NCI-H2081 treated with DMSO at 0.1 percent for 48 hours (cell line): ENCODE measurements around the gene RASSF1.

ENCODE experiments used
- DNase-seq: peaks from one replicate; lab custom pipeline; 2025; lab: John Stamatoyannopoulos, UW

The RASSF1 gene, protein sequence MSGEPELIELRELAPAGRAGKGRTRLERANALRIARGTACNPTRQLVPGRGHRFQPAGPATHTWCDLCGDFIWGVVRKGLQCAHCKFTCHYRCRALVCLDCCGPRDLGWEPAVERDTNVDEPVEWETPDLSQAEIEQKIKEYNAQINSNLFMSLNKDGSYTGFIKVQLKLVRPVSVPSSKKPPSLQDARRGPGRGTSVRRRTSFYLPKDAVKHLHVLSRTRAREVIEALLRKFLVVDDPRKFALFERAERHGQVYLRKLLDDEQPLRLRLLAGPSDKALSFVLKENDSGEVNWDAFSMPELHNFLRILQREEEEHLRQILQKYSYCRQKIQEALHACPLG

GRCh38 chr3:50340448-50341329 lies at the start of gene RASSF1:
TSS of gene RASSF1 (minus strand) at chr3:50340836. CDS start at chr3:50340805, 31 bp downstream.
- DNase-seq: no peak

- no peak for DNase-seq
Observed at GRCh38 chr3:50389414-50389767, 48.8 kb upstream of the RASSF1 start.

GRCh38 chr3:50388720-50389413 lies 48.2 kb upstream of the RASSF1 start:
- DNase-seq: no peak

DNA sequence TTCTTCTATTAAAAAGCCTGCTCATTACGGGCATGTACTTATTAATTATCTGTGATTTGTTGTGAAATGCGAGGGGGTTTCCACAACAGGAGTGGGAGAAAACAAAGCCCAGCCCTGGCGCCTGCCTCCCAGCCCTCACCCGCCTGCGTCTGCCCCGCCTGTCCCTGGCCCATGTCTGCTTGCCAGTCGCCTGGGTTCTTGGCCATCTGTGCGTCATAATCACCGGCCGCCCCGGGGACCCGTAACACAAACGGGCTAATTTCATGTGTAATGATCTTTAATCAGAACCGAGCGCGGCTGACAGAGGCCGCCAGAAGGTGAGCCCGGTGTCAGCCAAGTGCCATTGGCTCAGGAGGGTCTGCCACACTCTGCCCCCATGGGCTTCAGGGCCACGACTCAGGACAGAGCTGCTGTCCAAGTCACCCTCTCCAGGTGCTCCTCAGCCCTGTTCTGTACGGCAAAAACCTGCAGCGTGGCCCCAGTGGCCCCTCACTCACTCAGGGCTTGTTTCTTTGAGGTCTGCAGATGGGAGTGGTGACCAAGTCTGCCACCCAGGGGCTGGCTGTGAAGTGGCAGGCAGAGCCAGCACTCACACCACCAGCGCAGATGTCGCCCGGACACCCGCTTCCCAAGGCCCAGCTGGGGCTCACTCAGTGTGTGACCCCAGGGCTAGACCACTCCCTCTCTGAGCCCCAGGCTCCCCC lies 47.5 kb upstream of the RASSF1 start:
- no peak for DNase-seq

GRCh38 chr3:50385754-50386153 lies 45.1 kb upstream of the RASSF1 start:
- no peak for DNase-seq

DNA sequence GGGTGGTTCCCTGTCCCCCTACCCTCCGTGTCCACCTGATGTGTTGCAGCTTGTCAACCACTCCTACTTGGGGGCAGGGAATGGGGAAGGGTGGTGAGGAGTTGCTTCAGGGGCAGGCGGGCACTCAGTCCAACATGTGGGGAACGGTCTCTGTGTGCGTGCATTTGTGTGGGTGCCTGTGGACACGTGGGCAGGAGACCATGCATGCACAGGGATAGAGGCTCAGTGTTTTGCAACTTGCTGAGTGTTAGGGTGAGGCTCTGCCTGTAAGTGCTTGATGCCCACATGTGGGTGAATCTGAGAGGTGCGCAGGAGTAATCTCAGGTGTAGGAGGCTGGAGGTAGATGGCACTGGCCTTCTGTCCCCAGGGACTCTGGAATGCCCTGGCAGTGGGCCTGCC lies 43.1 kb upstream of the RASSF1 start:
- no peak for DNase-seq

DNA sequence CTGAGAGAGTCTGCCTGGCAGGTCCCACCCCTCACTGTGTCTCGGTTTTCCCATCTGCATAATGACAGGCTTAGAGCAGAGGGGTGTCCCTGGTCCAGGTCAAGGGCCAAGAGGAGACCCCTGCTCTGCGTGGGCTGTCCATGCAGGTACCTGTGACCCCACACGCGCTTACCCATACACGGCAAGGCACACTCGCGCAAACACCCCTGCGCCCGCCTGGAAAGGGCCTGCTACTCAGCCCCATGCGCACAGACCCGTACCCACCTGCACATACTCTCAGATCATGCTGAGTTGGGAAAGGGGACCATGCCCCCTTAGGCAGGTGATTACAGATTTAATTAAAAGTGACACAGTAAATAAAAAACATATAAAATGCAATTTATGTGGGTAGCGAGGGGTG lies 42.1 kb upstream of the RASSF1 start:
- DNase-seq: no peak

- DNase-seq: no peak
Observed at GRCh38 chr3:50381383-50381782, 40.7 kb upstream of the RASSF1 start.

DNA sequence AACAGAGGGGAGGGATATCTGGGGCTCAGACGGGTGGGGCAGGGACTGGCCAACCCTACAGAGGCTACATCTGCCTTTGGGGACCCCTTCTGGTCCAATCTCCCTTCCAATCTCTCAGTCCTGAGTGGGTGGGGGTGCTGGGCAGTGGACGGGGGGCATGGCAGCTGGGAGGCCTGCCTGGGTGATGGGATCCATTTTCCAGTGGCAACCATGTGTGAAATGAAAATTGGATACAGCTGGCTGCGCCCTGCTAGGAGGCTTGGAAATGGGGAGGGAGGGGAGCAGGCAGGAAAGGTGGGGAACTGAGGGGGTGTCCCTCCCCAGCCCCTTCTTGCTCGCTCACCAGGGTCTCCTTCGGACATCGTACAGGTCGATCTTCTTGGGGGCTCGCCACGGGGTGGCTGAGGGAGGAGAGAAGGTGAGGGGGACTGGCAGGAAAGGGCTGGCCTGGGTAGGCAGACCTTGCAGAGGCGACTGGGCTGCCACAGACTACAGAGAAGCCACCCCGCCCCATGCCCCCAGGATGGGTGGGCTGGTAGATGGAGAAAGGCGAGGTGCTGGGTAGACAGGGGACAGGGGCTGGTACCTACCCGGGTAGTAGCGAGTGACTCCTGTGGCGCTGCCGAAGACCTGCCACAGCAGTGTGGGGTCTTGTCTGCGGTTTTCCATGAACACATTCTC lies 39.9 kb upstream of the RASSF1 start:
- no peak for DNase-seq

GRCh38 chr3:50378757-50379156 lies 38.1 kb upstream of the RASSF1 start:
- DNase-seq: no peak

DNA sequence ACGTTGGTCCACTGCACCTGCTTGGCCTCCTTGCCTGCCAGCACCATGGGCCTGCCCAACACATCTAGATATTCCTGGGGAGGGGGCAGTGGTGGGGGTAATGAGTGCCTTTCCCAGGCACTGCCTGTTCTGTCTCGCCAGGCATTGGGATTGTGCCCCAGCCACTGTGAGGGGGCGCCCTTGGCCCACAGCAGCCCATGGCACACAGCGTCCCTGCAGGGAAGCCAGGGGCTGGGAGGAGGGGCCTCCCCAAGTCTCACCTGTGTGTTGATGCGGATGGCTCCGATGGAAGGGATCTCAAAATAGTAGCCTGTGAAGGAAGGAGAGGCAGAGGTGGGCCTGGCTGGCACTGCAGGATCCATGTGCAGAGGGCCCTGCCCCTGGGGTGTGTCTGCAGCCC lies 37.4 kb upstream of the RASSF1 start:
- no peak for DNase-seq

- no peak for DNase-seq
Observed at GRCh38 chr3:50375258-50375931, 34.8 kb upstream of the RASSF1 start.

DNA sequence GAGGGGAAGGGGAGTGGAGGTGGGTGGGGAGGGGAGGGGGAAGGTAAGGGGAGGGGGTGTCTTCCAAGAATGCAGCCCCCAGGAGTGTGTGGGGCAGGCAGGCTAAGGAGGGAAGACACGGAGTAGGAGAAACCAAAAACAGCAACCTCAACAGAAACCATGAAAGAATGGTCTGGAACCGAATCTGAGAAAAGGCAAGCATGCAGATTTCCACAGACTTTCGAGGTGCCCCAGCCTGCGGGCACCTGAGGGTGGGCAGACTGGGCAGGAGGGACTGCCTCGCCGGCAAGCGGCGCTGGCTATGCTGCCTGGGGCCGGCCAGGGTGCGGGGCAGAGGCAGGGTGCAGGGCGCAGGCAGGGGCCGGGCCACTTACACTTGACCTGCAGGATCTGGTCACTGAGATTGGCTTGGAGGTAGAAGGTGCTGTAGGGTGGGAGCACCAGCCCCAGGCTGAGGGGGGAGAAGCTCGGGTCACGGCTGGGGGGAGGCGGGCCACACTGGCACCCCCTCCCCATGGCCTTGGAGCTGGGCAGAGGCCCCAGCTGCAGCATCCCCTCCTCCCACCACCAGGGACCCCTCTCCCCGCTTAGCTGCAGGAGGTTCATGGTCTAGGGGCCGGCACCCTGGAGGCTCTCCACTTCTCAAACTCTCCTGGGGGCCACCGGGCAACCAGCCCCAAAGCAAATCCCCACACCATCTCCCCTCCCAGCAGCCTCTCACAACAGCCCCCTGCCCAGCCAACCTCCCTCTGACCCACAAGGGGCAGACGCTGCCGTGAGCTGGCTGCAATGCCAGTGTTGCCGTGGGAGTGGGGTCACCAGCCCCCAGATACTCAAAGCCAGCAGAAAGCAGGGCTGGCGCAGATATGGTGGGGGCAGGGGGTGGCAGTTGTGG lies 34.0 kb upstream of the RASSF1 start:
- no peak for DNase-seq

- DNase-seq: no peak
Observed at GRCh38 chr3:50373146-50374051, 32.8 kb upstream of the RASSF1 start.

- DNase-seq: no peak
Observed at GRCh38 chr3:50372349-50372748, 31.7 kb upstream of the RASSF1 start.

GRCh38 chr3:50371133-50371685 lies 30.6 kb upstream of the RASSF1 start:
- DNase-seq: no peak

GRCh38 chr3:50370594-50370993 lies 30.0 kb upstream of the RASSF1 start:
- DNase-seq: no peak

DNA sequence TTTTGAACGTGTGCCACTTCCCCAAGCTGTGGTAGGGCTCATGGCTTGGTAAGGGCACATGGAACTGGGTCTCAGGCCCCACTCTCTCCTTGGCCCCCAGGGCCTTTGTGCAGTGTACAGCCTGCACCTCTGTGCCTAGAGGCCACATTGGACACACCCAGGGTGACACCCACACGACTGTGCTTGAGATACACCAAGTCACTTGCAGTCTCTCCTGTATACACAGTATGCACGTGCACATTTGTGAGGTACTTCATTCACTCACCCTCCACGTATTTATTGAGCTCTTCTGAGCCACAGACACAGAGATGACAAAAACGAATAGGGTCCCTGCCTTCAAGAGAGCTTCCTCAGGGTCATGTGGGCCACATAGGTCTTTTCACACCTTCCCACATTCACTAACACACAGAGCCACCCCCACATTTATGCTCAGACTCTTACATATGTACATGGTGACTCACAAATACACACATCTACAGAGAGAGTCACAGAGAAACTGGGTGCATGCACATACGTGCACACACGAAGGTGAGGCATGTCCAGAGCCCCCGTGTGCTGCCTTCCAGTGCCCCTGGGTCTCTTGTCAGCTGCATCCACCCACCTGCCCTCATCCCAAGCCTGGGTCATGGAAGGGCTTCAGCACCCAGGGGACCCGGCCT lies 28.5 kb upstream of the RASSF1 start:
- DNase-seq: no peak
